Measurements from ENCODE around the gene ITGA1. TPM values are rescaled to one million over a fixed set of nuclear protein-coding genes. Genes with fewer than 3 reads are reported as not detected.
A peak's percentile ranks its signal among the peaks of the same experiment; 100 is the strongest.

The ITGA1 gene
- total and polyA plus RNA-seq, 5 donors from 2014 or later: 0.37 TPM; not detected in 4

GRCh38 chr5:52837068-52837467 lies 49.4 kb downstream of the ITGA1 start:
- no peaks in the 10 kb centered on the region for H3K27me3 ChIP-seq (ENCODE audit: control insufficient read depth, insufficient read depth, low read length)
- H3K27me3 Mint-ChIP-seq: peaks cover 30% of the 10 kb centered on the region
- no peak overlapping the region for H3K27ac Mint-ChIP-seq
- no peaks in the 10 kb centered on the region for H3K4me1 ChIP-seq (ENCODE audit: control insufficient read depth, insufficient read depth, low read length, poor library complexity, severe bottlenecking)
- no peak overlapping the region for H3K4me3 Mint-ChIP-seq
- H3K36me3 ChIP-seq (ENCODE audit: control insufficient read depth, insufficient read depth, low read length): no peaks in the 10 kb centered on the region
- DNase-seq: no peak
- H3K27ac ChIP-seq (ENCODE audit: insufficient read depth, low read length, poor library complexity, severe bottlenecking): no peak overlapping the region
- H3K4me1 Mint-ChIP-seq: no peaks in the 10 kb centered on the region
- H3K9me3 ChIP-seq (ENCODE audit: control insufficient read depth in 2 of 2, low read length in 2 of 2): no peaks in the 10 kb centered on the region
- no peaks in the 10 kb centered on the region for H3K36me3 Mint-ChIP-seq
- H3K4me3 ChIP-seq (ENCODE audit: low read depth, low read length): no peak overlapping the region
- peaks cover 0 to 2% (median 0%) of the 10 kb centered on the region in 7 donors for H3K9me3 Mint-ChIP-seq
- no peak for ATAC-seq (ENCODE audit: low read depth in 2 of 2)

GRCh38 chr5:52837591-52838001 lies 49.9 kb downstream of the ITGA1 start:
- peaks cover 0 to 2% (median 0%) of the 10 kb centered on the region in 7 donors for H3K9me3 Mint-ChIP-seq
- H3K4me1 Mint-ChIP-seq: no peaks in the 10 kb centered on the region
- H3K9me3 ChIP-seq (ENCODE audit: control insufficient read depth in 2 of 2, low read length in 2 of 2): no peaks in the 10 kb centered on the region
- H3K27ac Mint-ChIP-seq: no peak overlapping the region
- no peak overlapping the region for H3K4me3 ChIP-seq (ENCODE audit: low read depth, low read length)
- H3K27ac ChIP-seq (ENCODE audit: insufficient read depth, low read length, poor library complexity, severe bottlenecking): no peak overlapping the region
- ATAC-seq (ENCODE audit: low read depth in 2 of 2): no peak
- H3K4me1 ChIP-seq (ENCODE audit: control insufficient read depth, insufficient read depth, low read length, poor library complexity, severe bottlenecking): no peaks in the 10 kb centered on the region
- no peak overlapping the region for H3K4me3 Mint-ChIP-seq
- no peaks in the 10 kb centered on the region for H3K36me3 Mint-ChIP-seq
- H3K27me3 Mint-ChIP-seq: peaks cover 31% of the 10 kb centered on the region
- DNase-seq: no peak
- no peaks in the 10 kb centered on the region for H3K36me3 ChIP-seq (ENCODE audit: control insufficient read depth, insufficient read depth, low read length)
- H3K27me3 ChIP-seq (ENCODE audit: control insufficient read depth, insufficient read depth, low read length): no peaks in the 10 kb centered on the region

GRCh38 chr5:52838326-52839015 lies 50.8 kb downstream of the ITGA1 start:
- no peak overlapping the region for H3K27ac ChIP-seq (ENCODE audit: insufficient read depth, low read length, poor library complexity, severe bottlenecking)
- no peak overlapping the region for H3K27ac Mint-ChIP-seq
- no peak for ATAC-seq (ENCODE audit: low read depth in 2 of 2)
- H3K27me3 ChIP-seq (ENCODE audit: control insufficient read depth, insufficient read depth, low read length): no peaks in the 10 kb centered on the region
- no peaks in the 10 kb centered on the region for H3K36me3 Mint-ChIP-seq
- H3K4me3 Mint-ChIP-seq: no peak overlapping the region
- H3K4me1 ChIP-seq (ENCODE audit: control insufficient read depth, insufficient read depth, low read length, poor library complexity, severe bottlenecking): no peaks in the 10 kb centered on the region
- no peak for DNase-seq
- peaks cover 31% of the 10 kb centered on the region for H3K27me3 Mint-ChIP-seq
- no peaks in the 10 kb centered on the region for H3K36me3 ChIP-seq (ENCODE audit: control insufficient read depth, insufficient read depth, low read length)
- H3K4me1 Mint-ChIP-seq: no peaks in the 10 kb centered on the region
- no peaks in the 10 kb centered on the region for H3K9me3 ChIP-seq (ENCODE audit: control insufficient read depth in 2 of 2, low read length in 2 of 2)
- peaks cover 0 to 2% (median 0%) of the 10 kb centered on the region in 7 donors for H3K9me3 Mint-ChIP-seq
- H3K4me3 ChIP-seq (ENCODE audit: low read depth, low read length): no peak overlapping the region

GRCh38 chr5:52839285-52839684 lies 51.6 kb downstream of the ITGA1 start:
- Mint-ChIP-seq H3K27me3 (peaks cover 31% of the 10 kb centered on the region), H3K36me3 (no peaks in the 10 kb centered on the region), H3K4me1 (no peaks in the 10 kb centered on the region), H3K9me3 (peaks cover 0 to 2% (median 0%) of the 10 kb centered on the region in 7 donors), H3K27ac (no peak overlapping the region), H3K4me3 (no peak overlapping the region)
- H3K27ac ChIP-seq (ENCODE audit: insufficient read depth, low read length, poor library complexity, severe bottlenecking): no peak overlapping the region
- H3K4me1 ChIP-seq (ENCODE audit: control insufficient read depth, insufficient read depth, low read length, poor library complexity, severe bottlenecking): no peaks in the 10 kb centered on the region
- no peaks in the 10 kb centered on the region for H3K27me3 ChIP-seq (ENCODE audit: control insufficient read depth, insufficient read depth, low read length)
- H3K9me3 ChIP-seq (ENCODE audit: control insufficient read depth in 2 of 2, low read length in 2 of 2): no peaks in the 10 kb centered on the region
- ATAC-seq (ENCODE audit: low read depth in 2 of 2): no peak
- no peak overlapping the region for H3K4me3 ChIP-seq (ENCODE audit: low read depth, low read length)
- no peak for DNase-seq
- H3K36me3 ChIP-seq (ENCODE audit: control insufficient read depth, insufficient read depth, low read length): no peaks in the 10 kb centered on the region

- Mint-ChIP-seq H3K36me3 (no peaks in the 10 kb centered on the region), H3K4me3 (no peak overlapping the region), H3K4me1 (no peaks in the 10 kb centered on the region), H3K27ac (peak overlapping the region in 1 of 3 donors; percentile 28), H3K27me3 (peaks cover 26% of the 10 kb centered on the region), H3K9me3 (peaks cover 0 to 2% (median 0%) of the 10 kb centered on the region in 7 donors)
- DNase-seq (no peak), ATAC-seq (ENCODE audit: low read depth in 2 of 2) (no peak)
- Histone ChIP-seq H3K27ac (ENCODE audit: insufficient read depth, low read length, poor library complexity, severe bottlenecking) (no peak overlapping the region), H3K4me1 (ENCODE audit: control insufficient read depth, insufficient read depth, low read length, poor library complexity, severe bottlenecking) (no peaks in the 10 kb centered on the region), H3K9me3 (ENCODE audit: control insufficient read depth in 2 of 2, low read length in 2 of 2) (no peaks in the 10 kb centered on the region), H3K27me3 (ENCODE audit: control insufficient read depth, insufficient read depth, low read length) (no peaks in the 10 kb centered on the region), H3K36me3 (ENCODE audit: control insufficient read depth, insufficient read depth, low read length) (no peaks in the 10 kb centered on the region), H3K4me3 (ENCODE audit: low read depth, low read length) (no peak overlapping the region)
Observed at GRCh38 chr5:52840277-52841050, 52.7 kb downstream of the ITGA1 start.

- ATAC-seq (ENCODE audit: low read depth in 2 of 2) (no peak), DNase-seq (no peak)
- no peaks in the 10 kb centered on the region for H3K9me3 ChIP-seq (ENCODE audit: control insufficient read depth in 2 of 2, low read length in 2 of 2)
- H3K4me3 ChIP-seq (ENCODE audit: low read depth, low read length): no peak overlapping the region
- H3K27ac ChIP-seq (ENCODE audit: insufficient read depth, low read length, poor library complexity, severe bottlenecking): no peak overlapping the region
- H3K27me3 Mint-ChIP-seq: peaks cover 22% of the 10 kb centered on the region
- H3K27me3 ChIP-seq (ENCODE audit: control insufficient read depth, insufficient read depth, low read length): no peaks in the 10 kb centered on the region
- no peak overlapping the region for H3K27ac Mint-ChIP-seq
- peaks cover 0 to 4% (median 0%) of the 10 kb centered on the region in 7 donors for H3K9me3 Mint-ChIP-seq
- no peak overlapping the region for H3K4me3 Mint-ChIP-seq
- no peaks in the 10 kb centered on the region for H3K4me1 ChIP-seq (ENCODE audit: control insufficient read depth, insufficient read depth, low read length, poor library complexity, severe bottlenecking)
- no peaks in the 10 kb centered on the region for H3K4me1 Mint-ChIP-seq
- no peaks in the 10 kb centered on the region for H3K36me3 Mint-ChIP-seq
- H3K36me3 ChIP-seq (ENCODE audit: control insufficient read depth, insufficient read depth, low read length): no peaks in the 10 kb centered on the region
Observed at GRCh38 chr5:52841114-52841513, 53.4 kb downstream of the ITGA1 start.

- no peaks in the 10 kb centered on the region for H3K36me3 Mint-ChIP-seq
- no peak for ATAC-seq (ENCODE audit: low read depth in 2 of 2)
Observed at GRCh38 chr5:52842111-52842510, 54.4 kb downstream of the ITGA1 start.

More at GRCh38 chr5:52842111-52842510, 54.4 kb downstream of the ITGA1 start:
- H3K36me3 ChIP-seq (ENCODE audit: control insufficient read depth, insufficient read depth, low read length): no peaks in the 10 kb centered on the region
- H3K27ac ChIP-seq (ENCODE audit: insufficient read depth, low read length, poor library complexity, severe bottlenecking): no peak overlapping the region
- no peak overlapping the region for H3K4me3 ChIP-seq (ENCODE audit: low read depth, low read length)
- DNase-seq: no peak
- no peak overlapping the region for H3K4me3 Mint-ChIP-seq
- no peak overlapping the region for H3K27ac Mint-ChIP-seq
- H3K27me3 Mint-ChIP-seq: peaks cover 26% of the 10 kb centered on the region
- no peaks in the 10 kb centered on the region for H3K4me1 Mint-ChIP-seq
- H3K9me3 ChIP-seq (ENCODE audit: control insufficient read depth in 2 of 2, low read length in 2 of 2): no peaks in the 10 kb centered on the region
- H3K27me3 ChIP-seq (ENCODE audit: control insufficient read depth, insufficient read depth, low read length): no peaks in the 10 kb centered on the region
- peaks cover 0 to 3% (median 0%) of the 10 kb centered on the region in 7 donors for H3K9me3 Mint-ChIP-seq
- H3K4me1 ChIP-seq (ENCODE audit: control insufficient read depth, insufficient read depth, low read length, poor library complexity, severe bottlenecking): no peaks in the 10 kb centered on the region
